NCI-H2107 (cell line): Measurements from ENCODE around the gene MAML2.

Source experiments
- DNase-seq: peaks from one replicate; lab custom pipeline; 2025; lab: John Stamatoyannopoulos, UW

MAML2 gene

DNA sequence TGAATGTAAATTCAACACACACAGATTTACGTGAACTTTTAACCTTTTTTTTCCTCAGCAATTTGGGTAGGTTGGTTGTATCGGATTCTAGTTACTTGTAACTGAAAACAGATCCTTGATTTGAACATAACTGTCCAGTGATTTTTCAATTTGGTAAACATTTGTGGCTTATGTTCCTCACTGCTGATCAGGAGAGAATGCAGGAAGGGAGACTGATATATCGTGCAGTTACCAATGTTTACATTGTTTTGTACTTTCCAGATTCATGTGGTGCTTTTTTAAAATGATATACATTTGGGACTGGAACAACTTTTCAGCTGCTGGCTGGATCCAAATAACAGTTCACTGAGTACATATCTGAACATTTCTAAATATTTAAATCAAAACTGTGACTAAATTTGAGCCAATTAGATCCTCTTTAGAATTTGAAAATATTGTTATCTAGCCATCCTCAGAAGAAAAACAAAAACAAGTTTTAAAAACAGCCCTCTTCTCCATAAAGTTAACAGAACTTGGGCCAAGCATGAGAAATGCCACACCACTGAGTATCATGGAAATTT lies 334.8 kb downstream of the MAML2 start:
- DNase-seq, result no peak

DNA sequence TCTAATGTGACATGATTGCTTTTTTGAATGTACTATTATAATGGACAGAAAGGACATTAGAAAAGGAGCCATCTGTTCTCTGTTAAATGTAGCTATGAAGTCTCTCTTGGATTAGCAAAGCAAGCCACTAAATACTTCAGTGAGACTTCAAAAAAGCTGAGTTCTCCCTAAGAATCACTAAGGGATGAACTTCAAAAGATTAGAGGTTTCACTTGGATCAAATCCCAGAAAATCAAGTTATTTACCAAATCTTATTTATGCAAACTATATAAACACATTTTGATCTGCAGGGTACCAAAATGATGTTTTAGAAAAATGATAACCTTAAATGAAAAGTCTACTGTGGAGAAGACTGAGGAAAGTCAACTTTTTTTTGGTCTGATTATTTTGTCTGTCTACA lies 337.0 kb downstream of the MAML2 start:
- no peak for DNase-seq

GRCh38 chr11:96004862-96005261 lies 338.1 kb downstream of the MAML2 start:
- DNase-seq, result no peak

- no peak for DNase-seq
Observed at GRCh38 chr11:96002754-96003290, 340.2 kb downstream of the MAML2 start.

GRCh38 chr11:96002339-96002738 lies 340.7 kb downstream of the MAML2 start:
- no peak for DNase-seq

DNA sequence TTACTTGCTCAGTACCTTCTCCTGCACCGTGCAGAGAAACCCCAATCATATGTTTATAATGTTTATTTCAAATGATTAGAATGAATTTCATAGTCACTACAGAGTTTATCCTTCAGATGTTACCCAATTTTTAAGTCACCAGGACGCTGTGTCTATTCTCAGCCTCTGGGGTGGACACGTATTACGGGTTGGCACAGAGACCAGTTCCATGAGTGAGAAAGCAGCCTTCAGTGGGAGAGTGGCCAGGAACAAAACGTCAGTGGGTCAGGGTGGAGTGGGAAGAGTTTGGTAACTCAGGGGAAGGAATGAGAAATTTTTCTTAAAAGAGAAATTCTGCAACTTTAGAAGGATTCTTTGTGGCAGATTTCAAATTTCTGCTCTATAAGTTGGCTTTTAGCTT lies 342.0 kb downstream of the MAML2 start:
- DNase-seq, result no peak

DNA sequence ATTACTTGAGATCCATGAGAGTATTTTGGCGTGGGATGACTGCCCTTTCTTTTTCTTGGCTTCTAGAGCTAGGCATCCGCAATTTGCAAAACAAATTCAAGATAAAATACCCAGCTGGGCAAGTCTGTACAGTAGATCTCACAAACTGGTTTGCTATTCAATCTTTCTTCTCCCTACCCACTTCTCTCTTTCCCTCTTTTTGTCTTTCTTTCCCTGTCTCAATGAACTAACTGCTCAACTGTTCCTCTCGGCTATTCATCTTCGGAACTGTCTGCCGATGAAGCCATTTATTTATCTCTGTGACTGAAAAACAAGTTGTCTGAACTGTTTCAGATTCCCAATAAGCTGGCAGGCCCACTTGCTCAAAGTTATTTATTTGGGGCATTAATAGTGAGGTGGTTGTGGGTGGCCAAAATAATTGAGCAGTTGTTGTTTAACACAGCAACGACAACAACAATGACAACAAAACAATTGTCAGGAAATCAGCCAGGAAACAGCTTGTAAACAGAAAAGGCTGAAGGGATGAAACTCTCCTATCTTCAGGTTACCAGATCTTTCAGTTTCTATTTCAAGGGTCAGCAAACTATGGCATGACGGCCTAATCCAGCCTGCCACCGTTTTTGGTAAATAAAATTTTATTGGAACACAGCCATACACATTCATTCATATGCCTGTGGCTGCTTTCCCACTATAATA lies 343.1 kb downstream of the MAML2 start:
- DNase-seq, result no peak

GRCh38 chr11:95996621-95997235 lies 346.3 kb downstream of the MAML2 start:
- no peak for DNase-seq

DNA sequence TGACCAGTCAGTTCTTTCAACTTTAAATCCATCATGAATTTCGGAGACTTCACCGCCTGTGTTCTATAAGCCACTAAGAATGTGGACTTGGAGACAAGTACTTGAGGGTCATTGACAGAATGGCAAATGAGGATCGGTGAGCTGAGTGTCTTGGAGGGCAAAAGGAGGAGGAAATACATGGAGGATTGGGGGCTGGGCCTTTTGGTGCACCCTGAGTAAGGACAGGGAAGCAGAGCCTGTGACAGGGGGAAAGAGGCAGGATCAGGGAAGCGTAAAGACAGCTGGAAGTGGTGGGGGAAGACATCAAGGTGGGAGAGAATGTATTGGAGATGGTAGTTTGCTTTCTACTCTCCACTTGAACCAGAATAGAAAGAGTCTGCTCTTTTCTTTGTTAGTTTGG lies 348.7 kb downstream of the MAML2 start:
- no peak for DNase-seq

DNA sequence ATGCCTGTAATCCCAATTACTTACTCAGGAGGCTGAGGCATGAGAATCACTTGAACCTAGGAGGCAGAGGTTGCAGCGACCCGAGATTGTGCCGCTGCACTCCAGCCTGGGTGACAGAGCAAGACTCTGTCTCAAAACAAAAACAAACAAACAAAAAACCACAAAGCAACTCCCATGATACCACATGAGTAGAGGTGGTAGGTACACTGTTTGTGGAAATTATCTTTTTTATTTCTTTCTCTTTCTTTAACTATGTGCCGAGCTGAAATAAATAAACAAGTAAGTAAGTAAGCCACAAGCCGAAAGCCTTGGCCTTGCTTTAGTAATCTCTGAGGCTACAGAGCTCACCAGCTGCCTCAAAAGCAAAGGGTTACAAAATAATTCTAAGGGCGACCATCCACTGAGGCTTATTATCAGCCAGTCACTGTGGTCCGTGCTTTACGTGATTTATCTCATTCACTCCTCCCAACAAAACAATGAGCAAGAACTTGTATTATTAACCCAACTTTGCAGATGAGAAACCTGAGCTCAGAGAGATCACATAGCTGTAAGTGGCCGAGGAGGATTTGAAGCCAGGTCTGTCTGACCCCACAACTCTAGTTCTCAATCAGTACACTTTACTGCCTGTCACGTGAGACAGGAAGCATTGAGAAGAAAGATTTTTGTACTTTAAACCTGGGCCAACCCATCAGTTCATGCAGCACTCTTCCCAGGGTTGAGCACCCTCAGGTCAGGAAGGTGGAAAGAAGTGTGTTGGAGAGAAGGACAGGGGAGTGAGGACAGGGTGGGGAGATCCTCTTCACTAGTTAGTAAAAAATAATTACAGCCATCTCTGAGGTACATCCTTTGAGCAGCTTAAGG lies 349.3 kb downstream of the MAML2 start:
- DNase-seq, result no peak

GRCh38 chr11:95991545-95991944 lies 351.4 kb downstream of the MAML2 start:
- no peak for DNase-seq

- DNase-seq, result no peak
Observed at GRCh38 chr11:95991101-95991500, 351.9 kb downstream of the MAML2 start.

DNA sequence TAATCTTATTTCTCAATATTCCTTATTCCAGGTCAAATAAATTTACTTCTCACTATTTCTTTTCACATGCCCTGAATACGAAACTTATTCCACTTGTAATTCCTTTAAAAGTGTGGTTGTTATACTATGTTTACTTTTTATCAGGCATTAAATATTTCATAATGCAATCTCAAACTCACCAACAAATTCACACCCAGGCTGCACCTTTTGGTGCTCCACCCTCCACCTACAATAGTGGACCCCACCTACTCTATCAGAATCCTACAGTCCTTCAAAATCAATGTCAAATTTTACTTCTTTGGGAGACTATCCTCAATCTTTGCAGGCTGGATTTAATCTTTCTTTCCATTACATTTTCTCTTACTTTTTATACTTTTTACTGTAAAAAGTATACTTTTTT lies 353.2 kb downstream of the MAML2 start:
- no peak for DNase-seq

GRCh38 chr11:95989076-95989605 lies 353.9 kb downstream of the MAML2 start:
- no peak for DNase-seq

DNA sequence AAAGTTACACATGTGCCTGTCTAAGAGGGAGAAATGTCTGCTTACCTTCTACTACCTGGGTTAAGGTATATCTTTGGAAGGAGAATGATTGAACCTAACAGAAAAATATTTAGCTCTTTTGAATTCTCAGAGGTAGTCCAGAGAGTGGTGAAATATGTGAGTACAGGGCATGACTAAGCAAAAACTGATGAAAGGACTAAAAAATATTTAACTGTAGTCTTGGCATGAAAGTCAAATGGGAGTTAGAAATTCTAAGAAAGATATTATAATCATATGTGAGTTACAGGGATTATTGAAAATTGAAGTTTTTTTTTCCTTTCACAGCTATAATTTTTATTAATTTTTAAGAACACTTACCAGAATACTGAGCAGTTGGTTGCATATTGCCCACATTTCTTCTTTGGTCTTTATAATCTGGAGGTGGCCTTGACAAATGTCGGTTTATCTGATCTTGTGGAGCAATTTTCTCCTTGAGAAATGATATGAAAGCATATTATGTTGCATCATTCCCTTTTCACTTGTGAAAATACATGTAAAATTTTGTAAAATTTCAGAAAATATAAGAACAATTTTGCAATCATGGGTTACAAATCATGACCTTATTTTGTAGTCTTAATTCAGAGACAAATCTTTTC lies 357.7 kb downstream of the MAML2 start:
- no peak for DNase-seq

DNA sequence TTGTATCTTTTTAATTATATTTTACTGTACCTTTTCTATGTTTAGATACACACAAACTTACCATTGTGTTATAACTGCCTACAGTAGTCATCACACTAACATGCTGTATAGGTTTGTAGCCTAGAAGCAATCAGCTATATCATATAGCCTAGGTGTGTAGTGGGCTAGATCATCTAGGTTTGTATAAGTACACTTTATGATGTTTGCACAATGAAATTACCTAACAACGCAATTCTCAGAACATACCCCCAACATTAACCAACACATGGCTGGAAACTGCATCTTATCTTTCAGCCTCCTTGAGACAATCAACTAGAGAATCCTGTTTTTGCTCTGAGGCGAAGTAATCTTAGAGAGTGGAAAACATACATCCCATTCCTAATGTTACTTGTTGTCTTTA lies 358.9 kb downstream of the MAML2 start:
- DNase-seq, result no peak

- no peak for DNase-seq
Observed at GRCh38 chr11:95977534-95978174, 365.3 kb downstream of the MAML2 start.

DNA sequence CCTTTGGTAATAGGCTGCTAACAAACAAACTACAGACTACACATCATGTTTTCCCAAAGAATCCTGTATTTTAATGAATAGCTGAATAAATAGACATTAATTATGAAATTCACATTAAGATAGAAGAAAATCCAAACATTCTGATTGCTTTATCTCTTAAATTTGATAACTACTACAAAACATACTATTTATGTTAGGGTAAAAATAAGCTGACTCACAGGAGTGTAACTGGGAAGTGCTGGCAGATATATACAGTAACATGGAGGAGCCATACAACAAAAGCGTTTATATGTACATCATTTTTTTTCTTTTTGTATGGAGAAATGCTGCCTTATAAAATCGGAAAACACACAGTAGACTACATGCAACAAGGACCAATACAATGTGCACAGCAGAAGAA lies 366.4 kb downstream of the MAML2 start:
- no peak for DNase-seq

- no peak for DNase-seq
Observed at GRCh38 chr11:95975343-95975742, 367.7 kb downstream of the MAML2 start.

GRCh38 chr11:95972060-95972459 lies 370.9 kb downstream of the MAML2 start:
- no peak for DNase-seq

GRCh38 chr11:95968585-95968984 lies 374.4 kb downstream of the MAML2 start:
- DNase-seq, result no peak
